Upper lobe of right lung (tissue), 1 donor: Measurements from ENCODE around the gene WASF3. TPM values are rescaled to one million over a fixed set of nuclear protein-coding genes. Genes with fewer than 3 reads are reported as not detected.
"Not testable (repeated sequence)": the region's sequence is repeated elsewhere in the genome, so short reads cannot be mapped to it uniquely, and the experiment has no call there.

Source experiments
- ATAC-seq: fragments of 200-7000 bp; cut with Tn5 transposase; one replicate; pipeline ENCODE4 v1.9.1; 2020; ENCODE audit warnings: mild to moderate bottlenecking, moderate library complexity
- DNase-seq: peaks from one replicate; pipeline ENCODE4 v3.0.0-alpha.2; 2020
- H3K27ac ChIP-seq: fragments of 200-600 bp; one replicate; pipeline ENCODE4 v1.8.0; 2022
- H3K27me3 ChIP-seq: fragments of 200-600 bp; one replicate; pipeline ENCODE4 v1.8.0; 2022; ENCODE audit warnings: mild to moderate bottlenecking
- H3K36me3 ChIP-seq: fragments of 200-600 bp; one replicate; pipeline ENCODE4 v1.8.0; 2022
- H3K4me1 ChIP-seq: fragments of 200-600 bp; one replicate; pipeline ENCODE4 v1.8.0; 2022
- H3K4me3 ChIP-seq: fragments of 200-600 bp; one replicate; pipeline ENCODE4 v1.8.0; 2022; ENCODE audit warnings: mild to moderate bottlenecking
- H3K9me3 ChIP-seq: fragments of 200-600 bp; one replicate; pipeline ENCODE4 v1.8.0; 2022
- CTCF ChIP-seq: fragments of 200-600 bp; IDR thresholded peaks from one replicate; pipeline ENCODE4 v1.8.0; 2022; ENCODE audit warnings: antibody characterized with exemption
- intact Hi-C: fragments of 100-400 bp; cut with DNase I; formaldehyde crosslinking; loops from one replicate; pipeline ENCODE4 v1.11.0; 2022
- total RNA-seq: library from RNA; stranded (reverse); fragmentation: NEBNext Ultra II Directional; extraction: Animal tissue kit (Norgen Biotek cat#: 25700); gene quantifications from one replicate; pipeline ENCODE4 v1.2.1, GENCODE V29; 2021
- donor health status: DM: no; HTN: yes; CAD: no; lungs with severe emphysema.

Gene WASF3
- total RNA-seq, 1 donor from 2014 or later = 27.9 TPM

GRCh38 chr13:26629260-26629825 is 71.9 kb downstream of the WASF3 start:
- intact Hi-C loops = no loop called here
- Histone ChIP-seq H3K9me3 (peaks cover 6% of the 10 kb centered on the region), H3K36me3 (no peaks in the 10 kb centered on the region), H3K27me3 (no peaks in the 10 kb centered on the region), H3K4me1 (no peaks in the 10 kb centered on the region), H3K4me3 (no peak overlapping the region), H3K27ac (no peak overlapping the region)
- TF ChIP-seq CTCF = no peak
- DNase-seq (no peak), ATAC-seq (peak; percentile 38)

DNA sequence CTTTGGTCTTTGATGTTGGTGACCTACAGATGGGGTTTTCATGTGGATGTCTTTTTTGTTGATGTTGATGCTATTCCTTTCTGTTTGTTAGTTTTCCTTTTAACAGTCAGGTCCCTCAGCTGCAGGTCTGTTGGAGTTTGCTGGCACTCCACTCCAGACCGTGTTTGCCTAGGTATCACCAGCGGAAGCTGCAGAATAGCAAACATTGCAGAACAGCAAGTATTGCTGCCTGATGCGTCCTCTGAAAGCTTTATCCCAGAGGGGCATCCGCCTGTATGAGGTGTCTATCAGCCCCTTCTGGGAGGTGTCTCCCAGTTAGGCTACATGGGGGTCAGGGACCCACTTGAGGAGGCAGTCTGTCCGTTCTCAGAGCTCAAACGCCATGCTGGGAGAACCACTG is 78.2 kb downstream of the WASF3 start:
- ATAC-seq, H3K36me3 ChIP-seq, H3K27ac ChIP-seq, H3K4me3 ChIP-seq, intact Hi-C loops, H3K4me1 ChIP-seq, DNase-seq, H3K9me3 ChIP-seq, H3K27me3 ChIP-seq: not testable (repeated sequence)

DNA sequence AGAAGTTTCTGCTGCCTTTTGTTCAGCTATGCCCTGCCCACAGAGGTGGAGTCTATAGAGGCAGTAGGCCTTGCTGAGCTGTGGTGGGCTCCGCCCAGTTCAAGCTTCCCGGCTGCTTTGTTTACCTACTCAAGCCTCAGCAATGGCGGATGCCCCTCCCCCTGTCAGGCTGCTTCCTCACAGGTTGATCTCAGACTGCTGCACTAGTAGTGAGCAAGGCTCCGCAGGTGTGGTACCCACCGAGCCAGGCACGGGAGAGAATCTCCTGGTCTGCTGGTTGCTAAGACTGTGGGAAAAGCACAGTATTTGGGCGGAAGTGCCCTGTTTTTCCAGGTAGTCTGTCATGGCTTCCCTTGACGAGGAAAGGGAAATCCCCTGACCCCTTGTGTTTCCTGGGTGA is 78.6 kb downstream of the WASF3 start:
- H3K27ac ChIP-seq, H3K4me3 ChIP-seq, intact Hi-C loops, H3K27me3 ChIP-seq, H3K4me1 ChIP-seq, DNase-seq, H3K9me3 ChIP-seq, ATAC-seq, H3K36me3 ChIP-seq: not testable (repeated sequence)

DNA sequence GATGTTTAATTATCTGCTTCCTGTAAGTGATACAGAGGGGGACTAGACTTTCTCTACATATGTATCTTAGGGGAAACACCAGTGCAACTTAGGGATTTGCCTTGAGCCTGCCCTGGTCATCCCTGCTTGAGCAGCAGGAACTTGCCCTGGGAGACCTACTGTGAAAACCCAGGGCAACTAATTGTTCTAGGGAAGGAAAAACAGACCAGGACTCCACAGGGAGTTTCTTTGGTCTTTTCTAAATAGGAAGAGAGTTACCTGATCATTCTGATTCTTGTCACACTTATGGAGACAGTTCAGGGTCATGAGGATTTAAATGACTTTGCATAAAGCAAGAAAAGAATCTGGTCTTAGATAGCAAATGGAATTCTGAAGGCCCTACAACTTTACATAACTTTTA is 89.1 kb downstream of the WASF3 start:
- H3K9me3 ChIP-seq = no peaks in the 10 kb centered on the region
- H3K4me1 ChIP-seq = no peaks in the 10 kb centered on the region
- no peaks in the 10 kb centered on the region for H3K36me3 ChIP-seq
- ATAC-seq (no peak), DNase-seq (no peak)
- intact Hi-C loops = no loop called here
- no peak for TF ChIP-seq CTCF
- no peak overlapping the region for H3K4me3 ChIP-seq
- no peaks in the 10 kb centered on the region for H3K27me3 ChIP-seq
- H3K27ac ChIP-seq = no peak overlapping the region

DNA sequence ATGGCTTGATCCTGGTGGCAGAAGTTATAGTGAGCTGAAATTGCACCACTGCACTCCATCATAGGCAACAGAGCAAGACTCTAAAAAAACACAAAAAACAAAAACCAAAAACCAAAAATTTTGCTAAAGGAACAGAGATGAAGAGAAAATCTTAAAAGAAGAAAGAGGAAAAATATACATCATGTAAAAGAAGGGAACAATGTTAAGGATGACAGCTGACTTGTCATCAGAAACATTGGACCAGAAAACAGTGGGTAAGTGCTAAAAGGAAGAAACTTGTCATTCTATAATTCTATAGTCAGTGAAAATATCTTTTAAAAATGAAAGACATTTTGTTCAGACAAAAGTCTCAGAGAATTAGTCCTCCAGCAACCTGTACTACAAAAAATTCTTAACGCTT is 93.8 kb downstream of the WASF3 start:
- Histone ChIP-seq H3K27ac (no peak overlapping the region), H3K27me3 (no peaks in the 10 kb centered on the region), H3K9me3 (no peaks in the 10 kb centered on the region), H3K4me3 (no peak overlapping the region), H3K4me1 (no peaks in the 10 kb centered on the region), H3K36me3 (no peaks in the 10 kb centered on the region)
- ATAC-seq (no peak), DNase-seq (no peak)
- intact Hi-C loops = no loop called here
- TF ChIP-seq CTCF = no peak

DNA sequence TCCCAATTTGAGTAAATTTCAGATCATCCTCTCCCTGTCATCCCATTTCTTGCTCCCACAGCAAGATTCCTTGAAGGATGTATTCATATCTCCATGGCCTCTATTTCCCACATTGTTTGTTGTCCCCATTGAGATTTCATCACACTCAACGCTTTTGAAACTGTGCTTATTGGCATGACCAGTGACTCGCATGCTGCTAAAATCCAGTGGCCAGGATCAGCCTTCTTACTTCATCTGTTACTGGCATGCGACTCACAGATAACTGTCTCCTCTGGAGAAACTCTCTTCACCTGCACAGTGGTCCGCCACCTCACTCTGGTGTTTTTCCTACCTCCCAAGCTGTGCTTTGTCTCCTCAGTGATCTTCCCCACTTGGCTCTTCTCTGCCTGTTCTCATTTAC is 95.8 kb downstream of the WASF3 start:
- DNase-seq (no peak), ATAC-seq (no peak)
- Histone ChIP-seq H3K4me3 (no peak overlapping the region), H3K4me1 (no peaks in the 10 kb centered on the region), H3K36me3 (no peaks in the 10 kb centered on the region), H3K9me3 (no peaks in the 10 kb centered on the region), H3K27ac (no peak overlapping the region), H3K27me3 (no peaks in the 10 kb centered on the region)
- intact Hi-C loops = no loop called here
- no peak for TF ChIP-seq CTCF

DNA sequence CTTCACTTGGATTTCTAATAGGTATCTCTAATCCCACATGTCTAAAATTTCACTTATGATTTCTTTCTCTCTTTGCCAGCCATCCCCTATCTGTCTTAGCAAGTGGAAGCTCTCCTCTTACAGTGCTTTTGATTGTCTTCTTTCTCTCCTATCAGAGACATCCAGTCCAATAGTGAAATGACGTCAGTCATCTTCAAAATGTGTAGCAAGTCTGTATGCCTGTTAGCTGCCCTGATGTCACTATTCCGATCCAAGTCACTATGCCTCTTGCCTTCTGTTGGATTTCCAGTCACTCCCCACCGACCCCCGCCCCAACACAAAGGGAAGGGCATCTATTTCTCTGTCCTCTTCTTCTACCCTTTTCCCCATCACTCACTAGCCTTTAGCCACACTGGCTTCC is 96.4 kb downstream of the WASF3 start:
- ATAC-seq = no peak
- H3K4me3 ChIP-seq = no peak overlapping the region
- H3K36me3 ChIP-seq = no peaks in the 10 kb centered on the region
- intact Hi-C loops = no loop called here
- DNase-seq = no peak
- no peaks in the 10 kb centered on the region for H3K27me3 ChIP-seq
- H3K27ac ChIP-seq = no peak overlapping the region
- no peaks in the 10 kb centered on the region for H3K4me1 ChIP-seq
- H3K9me3 ChIP-seq = no peaks in the 10 kb centered on the region
- TF ChIP-seq CTCF = no peak
